HFF-Myc (cell line): ENCODE results near the gene RAD51B.

ENCODE experiments used
- DNase-seq: peaks from one replicate; pipeline ENCODE4 v3.0.0-alpha.2; 2011; ENCODE audit warnings: low read depth; ENCODE audit errors: extremely low read depth
- H3K4me3 ChIP-seq: replicated peaks from 2 replicates; pipeline ENCODE4 v1.5.1; 2011; ENCODE audit warnings: low read depth, mild to moderate bottlenecking, control low read depth, low read length
- TF ChIP-seq, protein P1 (sequence below): IDR thresholded peaks from 2 replicates; pipeline ENCODE4 v1.5.1; 2012; ENCODE audit warnings: mild to moderate bottlenecking, low read depth, low read length, control low read depth; ENCODE audit errors: missing control alignments

Gene RAD51B

DNA sequence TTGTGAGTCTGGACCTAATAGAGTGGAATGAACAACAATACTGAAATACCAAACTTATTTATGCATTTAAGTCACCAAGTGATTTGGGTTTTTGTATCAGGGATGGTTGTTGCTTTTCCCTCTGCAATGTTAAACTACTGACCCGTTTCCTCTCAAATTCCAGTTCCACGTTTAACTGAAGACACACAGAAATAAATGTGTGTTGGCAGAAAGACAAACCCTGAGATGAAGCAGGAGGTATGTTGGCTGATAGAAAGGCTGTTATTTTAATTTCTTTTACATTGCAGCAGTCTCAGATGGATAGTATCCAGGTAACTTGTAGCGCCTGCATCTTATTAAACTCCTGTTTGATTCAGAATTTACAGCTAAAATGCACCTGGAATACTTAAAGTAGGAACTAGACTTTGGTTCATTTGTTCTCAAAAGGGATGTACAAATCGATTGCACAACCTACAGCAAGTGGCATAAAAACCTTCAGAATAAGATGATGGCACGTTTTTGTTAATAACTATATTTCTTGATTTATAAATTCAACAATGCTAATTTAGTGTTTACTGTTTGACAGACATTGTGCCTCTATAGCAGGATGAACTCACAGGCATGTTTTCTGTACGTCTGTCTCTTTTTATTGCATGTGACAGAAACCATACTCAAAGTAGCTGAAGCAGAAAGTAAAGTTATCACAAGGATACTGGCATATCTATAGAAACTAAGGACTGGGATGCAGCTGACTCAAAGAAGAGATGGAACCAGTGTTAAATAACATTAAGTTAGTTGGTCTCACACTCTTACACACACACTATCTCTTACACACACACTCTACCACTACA, 567.6 kb downstream of the RAD51B start:
- DNase-seq: no peak
- TF ChIP-seq, protein P1, sequence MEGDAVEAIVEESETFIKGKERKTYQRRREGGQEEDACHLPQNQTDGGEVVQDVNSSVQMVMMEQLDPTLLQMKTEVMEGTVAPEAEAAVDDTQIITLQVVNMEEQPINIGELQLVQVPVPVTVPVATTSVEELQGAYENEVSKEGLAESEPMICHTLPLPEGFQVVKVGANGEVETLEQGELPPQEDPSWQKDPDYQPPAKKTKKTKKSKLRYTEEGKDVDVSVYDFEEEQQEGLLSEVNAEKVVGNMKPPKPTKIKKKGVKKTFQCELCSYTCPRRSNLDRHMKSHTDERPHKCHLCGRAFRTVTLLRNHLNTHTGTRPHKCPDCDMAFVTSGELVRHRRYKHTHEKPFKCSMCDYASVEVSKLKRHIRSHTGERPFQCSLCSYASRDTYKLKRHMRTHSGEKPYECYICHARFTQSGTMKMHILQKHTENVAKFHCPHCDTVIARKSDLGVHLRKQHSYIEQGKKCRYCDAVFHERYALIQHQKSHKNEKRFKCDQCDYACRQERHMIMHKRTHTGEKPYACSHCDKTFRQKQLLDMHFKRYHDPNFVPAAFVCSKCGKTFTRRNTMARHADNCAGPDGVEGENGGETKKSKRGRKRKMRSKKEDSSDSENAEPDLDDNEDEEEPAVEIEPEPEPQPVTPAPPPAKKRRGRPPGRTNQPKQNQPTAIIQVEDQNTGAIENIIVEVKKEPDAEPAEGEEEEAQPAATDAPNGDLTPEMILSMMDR: no peak
- no peak overlapping the region for H3K4me3 ChIP-seq

GRCh38 chr14:68389943-68390342, 570.4 kb downstream of the RAD51B start:
- no peak for DNase-seq
- no peak overlapping the region for H3K4me3 ChIP-seq
- TF ChIP-seq, protein P1: no peak

DNA sequence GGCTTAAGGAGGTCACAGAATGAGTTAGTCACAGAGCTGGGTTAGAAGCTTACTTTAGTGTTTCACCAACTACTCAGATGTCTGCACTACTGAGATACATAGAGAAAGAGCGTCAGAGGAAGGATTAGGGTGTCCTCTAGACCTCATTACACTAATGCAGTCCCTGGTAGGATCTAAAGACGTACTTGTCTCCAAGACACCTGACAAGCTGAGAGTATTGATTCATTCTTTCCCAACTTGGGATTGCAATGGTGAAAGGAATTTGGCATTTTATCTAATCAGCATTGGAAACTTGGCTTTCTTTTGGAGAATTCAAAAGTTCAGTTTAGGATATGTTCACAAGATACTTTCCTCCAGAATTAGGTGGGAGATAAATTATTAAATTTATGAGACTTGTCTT, 571.2 kb downstream of the RAD51B start:
- no peak overlapping the region for H3K4me3 ChIP-seq
- DNase-seq: no peak
- TF ChIP-seq, protein P1: no peak

DNA sequence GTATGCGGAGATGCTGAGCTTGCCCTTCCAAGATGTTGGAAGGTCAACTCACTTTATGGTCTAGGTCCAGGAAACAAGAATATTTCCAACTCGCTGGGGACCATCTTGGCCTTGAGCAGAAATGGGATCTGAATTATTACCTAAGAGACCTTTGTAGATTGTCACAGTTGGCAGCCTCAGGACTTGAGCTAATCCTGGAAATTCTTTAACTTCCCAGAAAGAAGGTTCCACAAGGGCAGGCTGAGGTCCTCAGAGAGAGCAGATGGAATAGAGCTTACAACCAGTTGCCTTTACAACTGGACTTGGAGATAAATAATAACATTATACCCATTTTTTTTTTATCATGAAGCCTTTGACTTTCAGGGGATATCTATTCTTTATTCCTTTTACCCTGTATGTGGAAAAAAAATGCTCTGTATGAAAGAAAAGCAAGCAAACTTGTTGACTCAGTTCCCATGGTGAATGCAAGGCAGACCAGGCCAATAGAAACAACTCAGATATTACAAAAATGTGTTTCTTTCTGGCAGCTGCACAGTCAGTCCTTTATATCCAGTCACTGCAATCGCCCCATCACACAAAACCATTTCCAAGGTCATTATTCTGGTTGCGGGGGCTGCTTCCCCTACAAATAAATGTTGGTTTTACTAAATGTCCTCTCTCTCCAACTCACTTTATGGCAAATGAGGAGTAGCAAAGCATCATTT, 571.9 kb downstream of the RAD51B start:
- no peak for DNase-seq
- TF ChIP-seq, protein P1: no peak
- H3K4me3 ChIP-seq: no peak overlapping the region

- no peak overlapping the region for H3K4me3 ChIP-seq
- TF ChIP-seq, protein P1: no peak
- no peak for DNase-seq
Observed at GRCh38 chr14:68392393-68393141, 573.0 kb downstream of the RAD51B start.

DNA sequence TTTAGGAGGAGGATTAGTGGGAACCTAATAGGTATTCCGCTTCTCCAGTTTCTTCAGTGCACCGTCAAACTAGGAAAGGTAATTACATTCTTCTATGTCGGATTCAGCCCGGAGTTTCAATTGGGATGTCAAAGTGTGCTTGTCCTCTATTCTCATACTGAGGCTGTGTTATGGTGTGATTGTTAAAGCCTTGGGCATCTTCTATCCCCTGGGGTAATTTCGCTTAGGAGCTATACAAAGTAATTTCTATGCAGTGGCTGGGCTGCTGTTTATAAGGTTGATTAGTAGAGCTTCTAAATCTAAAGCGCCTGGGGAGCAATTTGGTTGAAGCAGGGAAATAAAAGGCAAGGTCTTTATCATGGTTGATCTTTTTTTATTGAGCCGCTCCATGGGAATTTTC, 573.7 kb downstream of the RAD51B start:
- TF ChIP-seq, protein P1: no peak
- H3K4me3 ChIP-seq: no peak overlapping the region
- no peak for DNase-seq
